ENCODE results near the gene CNTNAP4. TPM values are rescaled to one million over a fixed set of nuclear protein-coding genes. Genes with fewer than 3 reads are reported as not detected.

Gene CNTNAP4
- total RNA-seq, 1 experiment from 2014 or later = not detected

DNA sequence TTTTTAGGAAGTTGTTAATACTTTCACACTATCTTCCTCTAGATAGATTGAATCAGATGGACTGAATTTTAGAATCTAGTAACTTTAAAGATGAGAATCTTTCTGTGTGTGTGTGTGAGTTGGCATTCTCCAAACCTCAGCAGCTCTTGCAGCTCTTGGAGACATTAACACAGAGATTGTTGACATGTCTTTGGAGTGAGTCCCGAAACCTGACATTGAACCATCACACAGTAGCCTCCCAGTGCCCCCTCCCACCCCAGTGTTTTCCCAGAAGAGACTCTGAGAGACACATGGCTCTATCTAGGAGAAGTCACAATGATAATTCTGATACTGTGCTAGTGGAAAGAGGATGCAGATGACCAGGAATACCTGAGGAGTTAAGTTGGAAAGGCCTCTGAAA, 103.9 kb downstream of the CNTNAP4 start (continued):
- TF ChIP-seq E2F4 (CRISPR knock-in tag; IDR thresholded peaks at IDR 0.05; ENCODE audit: borderline replicate concordance, low read depth) (no peak), ERG (CRISPR knock-in tag; IDR thresholded peaks at IDR 0.05) (no peak), ZNF317 (CRISPR knock-in tag; IDR thresholded peaks at IDR 0.05; ENCODE audit: borderline replicate concordance, low read depth) (no peak), SOX15 (CRISPR knock-in tag; IDR thresholded peaks at IDR 0.05) (no peak)
- TF ChIP-seq, protein P1, sequence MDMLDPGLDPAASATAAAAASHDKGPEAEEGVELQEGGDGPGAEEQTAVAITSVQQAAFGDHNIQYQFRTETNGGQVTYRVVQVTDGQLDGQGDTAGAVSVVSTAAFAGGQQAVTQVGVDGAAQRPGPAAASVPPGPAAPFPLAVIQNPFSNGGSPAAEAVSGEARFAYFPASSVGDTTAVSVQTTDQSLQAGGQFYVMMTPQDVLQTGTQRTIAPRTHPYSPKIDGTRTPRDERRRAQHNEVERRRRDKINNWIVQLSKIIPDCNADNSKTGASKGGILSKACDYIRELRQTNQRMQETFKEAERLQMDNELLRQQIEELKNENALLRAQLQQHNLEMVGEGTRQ (CRISPR knock-in tag; IDR thresholded peaks at IDR 0.05) = no peak
- TF ChIP-seq, protein P2, sequence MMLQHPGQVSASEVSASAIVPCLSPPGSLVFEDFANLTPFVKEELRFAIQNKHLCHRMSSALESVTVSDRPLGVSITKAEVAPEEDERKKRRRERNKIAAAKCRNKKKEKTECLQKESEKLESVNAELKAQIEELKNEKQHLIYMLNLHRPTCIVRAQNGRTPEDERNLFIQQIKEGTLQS (CRISPR knock-in tag; conservative IDR thresholded peaks at IDR 0.05) = no peak
- TF ChIP-seq, protein P3, sequence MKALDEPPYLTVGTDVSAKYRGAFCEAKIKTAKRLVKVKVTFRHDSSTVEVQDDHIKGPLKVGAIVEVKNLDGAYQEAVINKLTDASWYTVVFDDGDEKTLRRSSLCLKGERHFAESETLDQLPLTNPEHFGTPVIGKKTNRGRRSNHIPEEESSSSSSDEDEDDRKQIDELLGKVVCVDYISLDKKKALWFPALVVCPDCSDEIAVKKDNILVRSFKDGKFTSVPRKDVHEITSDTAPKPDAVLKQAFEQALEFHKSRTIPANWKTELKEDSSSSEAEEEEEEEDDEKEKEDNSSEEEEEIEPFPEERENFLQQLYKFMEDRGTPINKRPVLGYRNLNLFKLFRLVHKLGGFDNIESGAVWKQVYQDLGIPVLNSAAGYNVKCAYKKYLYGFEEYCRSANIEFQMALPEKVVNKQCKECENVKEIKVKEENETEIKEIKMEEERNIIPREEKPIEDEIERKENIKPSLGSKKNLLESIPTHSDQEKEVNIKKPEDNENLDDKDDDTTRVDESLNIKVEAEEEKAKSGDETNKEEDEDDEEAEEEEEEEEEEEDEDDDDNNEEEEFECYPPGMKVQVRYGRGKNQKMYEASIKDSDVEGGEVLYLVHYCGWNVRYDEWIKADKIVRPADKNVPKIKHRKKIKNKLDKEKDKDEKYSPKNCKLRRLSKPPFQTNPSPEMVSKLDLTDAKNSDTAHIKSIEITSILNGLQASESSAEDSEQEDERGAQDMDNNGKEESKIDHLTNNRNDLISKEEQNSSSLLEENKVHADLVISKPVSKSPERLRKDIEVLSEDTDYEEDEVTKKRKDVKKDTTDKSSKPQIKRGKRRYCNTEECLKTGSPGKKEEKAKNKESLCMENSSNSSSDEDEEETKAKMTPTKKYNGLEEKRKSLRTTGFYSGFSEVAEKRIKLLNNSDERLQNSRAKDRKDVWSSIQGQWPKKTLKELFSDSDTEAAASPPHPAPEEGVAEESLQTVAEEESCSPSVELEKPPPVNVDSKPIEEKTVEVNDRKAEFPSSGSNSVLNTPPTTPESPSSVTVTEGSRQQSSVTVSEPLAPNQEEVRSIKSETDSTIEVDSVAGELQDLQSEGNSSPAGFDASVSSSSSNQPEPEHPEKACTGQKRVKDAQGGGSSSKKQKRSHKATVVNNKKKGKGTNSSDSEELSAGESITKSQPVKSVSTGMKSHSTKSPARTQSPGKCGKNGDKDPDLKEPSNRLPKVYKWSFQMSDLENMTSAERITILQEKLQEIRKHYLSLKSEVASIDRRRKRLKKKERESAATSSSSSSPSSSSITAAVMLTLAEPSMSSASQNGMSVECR (CRISPR knock-in tag; IDR thresholded peaks at IDR 0.05; ENCODE audit: borderline replicate concordance) = no peak

GRCh38 chr16:76385601-76386230, 108.5 kb downstream of the CNTNAP4 start:
- Mint-ChIP-seq H3K9me3 (peaks cover 33% of the 10 kb centered on the region), H3K27ac (no peak overlapping the region), H3K36me3 (peaks cover 9% of the 10 kb centered on the region; the same call in 1 of the 2 replicates), H3K4me1 (0 out of 2 replicates have a peak, but pooled peaks cover 3% of the 10 kb centered on the region), H3K4me3 (no peak overlapping the region), H3K27me3 (ENCODE audit: low read depth) (no peaks in the 10 kb centered on the region; the same call in 1 of the 2 replicates)
- no peak for DNase-seq (ENCODE audit: low spot score)
- ChIA-PET CTCF (no interaction called here), POLR2A (no interaction called here)
- no peak for TF ChIP-seq TEAD4 (CRISPR knock-in tag; IDR thresholded peaks at IDR 0.05)
- no peak for TF ChIP-seq NR2C2 (CRISPR knock-in tag; IDR thresholded peaks at IDR 0.05)
- no peak for TF ChIP-seq CREB1 (CRISPR knock-in tag; IDR thresholded peaks at IDR 0.05)
- no peak for TF ChIP-seq ZNF671 (CRISPR knock-in tag; IDR thresholded peaks at IDR 0.05)
- no peak for TF ChIP-seq JUN (CRISPR knock-in tag; IDR thresholded peaks at IDR 0.05)
- TF ChIP-seq ZNF423 (CRISPR knock-in tag; IDR thresholded peaks at IDR 0.05) = no peak
- ATAC-seq = no peak

GRCh38 chr16:76386784-76387183, 109.6 kb downstream of the CNTNAP4 start:
- POLR2A ChIA-PET = no interaction called here
- CTCF ChIA-PET = no interaction called here
- no peak for ATAC-seq
- TF ChIP-seq STAT6 (CRISPR knock-in tag; conservative IDR thresholded peaks at IDR 0.05; ENCODE audit: low read depth) (no peak), NR1H2 (CRISPR knock-in tag; IDR thresholded peaks at IDR 0.05) (no peak), ZNF263 (CRISPR knock-in tag; IDR thresholded peaks at IDR 0.05; ENCODE audit: low read depth) (no peak), ERG (CRISPR knock-in tag; IDR thresholded peaks at IDR 0.05) (no peak), SMAD4 (CRISPR knock-in tag; IDR thresholded peaks at IDR 0.05) (no peak)
- TF ChIP-seq, protein P4, sequence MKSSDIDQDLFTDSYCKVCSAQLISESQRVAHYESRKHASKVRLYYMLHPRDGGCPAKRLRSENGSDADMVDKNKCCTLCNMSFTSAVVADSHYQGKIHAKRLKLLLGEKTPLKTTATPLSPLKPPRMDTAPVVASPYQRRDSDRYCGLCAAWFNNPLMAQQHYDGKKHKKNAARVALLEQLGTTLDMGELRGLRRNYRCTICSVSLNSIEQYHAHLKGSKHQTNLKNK (CRISPR knock-in tag; IDR thresholded peaks at IDR 0.05) = no peak
- TF ChIP-seq, protein P2 (CRISPR knock-in tag; conservative IDR thresholded peaks at IDR 0.05) = no peak

More at GRCh38 chr16:76386784-76387183, 109.6 kb downstream of the CNTNAP4 start:
- DNase-seq (ENCODE audit: low spot score) = no peak
- Mint-ChIP-seq H3K4me1 (0 out of 2 replicates have a peak, but pooled peaks cover 3% of the 10 kb centered on the region), H3K4me3 (no peak overlapping the region), H3K9me3 (peaks cover 31% of the 10 kb centered on the region), H3K27ac (no peak overlapping the region), H3K36me3 (peaks cover 7% of the 10 kb centered on the region), H3K27me3 (ENCODE audit: low read depth) (no peaks in the 10 kb centered on the region)

Data from WTC11 (cell line).